Medulla oblongata (tissue), 1 donor: Measurements from ENCODE around the gene SPAAR.
"Not testable (repeated sequence)": the region's sequence is repeated elsewhere in the genome, so short reads cannot be mapped to it uniquely, and the experiment has no call there.

Experiments used
- DNase-seq: peaks from one replicate; pipeline ENCODE4 v3.0.0-alpha.2; 2015; ENCODE audit errors: extremely low spot score

Gene SPAAR

GRCh38 chr9:35923598-35923926 lies 14.3 kb downstream of the SPAAR start:
- no peak for DNase-seq

GRCh38 chr9:35923927-35924763 lies 14.9 kb downstream of the SPAAR start:
- DNase-seq, result peak; percentile 14

- DNase-seq, result no peak
Measured at GRCh38 chr9:35928591-35929452, 19.5 kb downstream of the SPAAR start.

- DNase-seq, result no peak
Measured at GRCh38 chr9:35929453-35929718, 20.1 kb downstream of the SPAAR start.

- DNase-seq, result no peak
Measured at GRCh38 chr9:35930521-35930920, 21.2 kb downstream of the SPAAR start.

GRCh38 chr9:35930989-35931388 lies 21.7 kb downstream of the SPAAR start:
- DNase-seq, result no peak

- DNase-seq, result no peak
Measured at GRCh38 chr9:35932735-35933134, 23.4 kb downstream of the SPAAR start.

- DNase-seq, result no peak
Measured at GRCh38 chr9:35933550-35934067, 24.3 kb downstream of the SPAAR start.

- DNase-seq, result not testable (repeated sequence)
Measured at GRCh38 chr9:35934069-35934468, 24.8 kb downstream of the SPAAR start.

GRCh38 chr9:35935261-35935660 lies 26.0 kb downstream of the SPAAR start:
- DNase-seq, result no peak

GRCh38 chr9:35935755-35936509 lies 26.6 kb downstream of the SPAAR start:
- no peak for DNase-seq

GRCh38 chr9:35937227-35937626 lies 27.9 kb downstream of the SPAAR start:
- DNase-seq, result no peak

GRCh38 chr9:35938474-35939356 lies 29.4 kb downstream of the SPAAR start:
- no peak for DNase-seq

GRCh38 chr9:35939679-35940250 lies 30.5 kb downstream of the SPAAR start:
- no peak for DNase-seq

GRCh38 chr9:35940458-35941407 lies 31.4 kb downstream of the SPAAR start:
- no peak for DNase-seq

GRCh38 chr9:35942286-35942685 lies 33.0 kb downstream of the SPAAR start:
- DNase-seq, result no peak

GRCh38 chr9:35944173-35944572 lies 34.9 kb downstream of the SPAAR start:
- DNase-seq, result no peak

- no peak for DNase-seq
Measured at GRCh38 chr9:35944841-35945240, 35.6 kb downstream of the SPAAR start.

- DNase-seq, result peak; percentile 81
Measured at GRCh38 chr9:35945341-35946018, 36.2 kb downstream of the SPAAR start.
